Type B pancreatic cell (in vitro differentiated cells): ENCODE data around the gene STX16. TPM values are rescaled to one million over a fixed set of nuclear protein-coding genes. Genes with fewer than 3 reads are reported as not detected.
A peak's percentile ranks its signal among the peaks of the same experiment; 100 is the strongest.

Experiments
- DNase-seq: peaks from one replicate; pipeline ENCODE4 v3.0.0; 2021; ENCODE audit warnings: mixed read lengths; ENCODE audit not compliant: unreplicated experiment; ENCODE audit errors: extremely low spot score
- H3K27ac Mint-ChIP-seq: 2 replicates; pipeline ENCODE4 v1.8.0; 2021; ENCODE audit warnings: mild to moderate bottlenecking, mixed read lengths
- H3K27me3 Mint-ChIP-seq: 2 replicates; pipeline ENCODE4 v1.8.0; 2021; ENCODE audit warnings: mixed read lengths
- H3K36me3 Mint-ChIP-seq: 2 replicates; pipeline ENCODE4 v1.8.0; 2021; ENCODE audit warnings: mixed read lengths
- H3K4me1 Mint-ChIP-seq: one replicate; pipeline ENCODE4 v1.8.0; 2021; ENCODE audit warnings: mixed read lengths; ENCODE audit not compliant: unreplicated experiment
- H3K4me3 Mint-ChIP-seq: 2 replicates; pipeline ENCODE4 v1.8.0; 2021; ENCODE audit warnings: mild to moderate bottlenecking, mixed read lengths
- H3K9me3 Mint-ChIP-seq: 2 replicates; pipeline ENCODE4 v1.8.0; 2021; ENCODE audit warnings: mixed read lengths
- CTCF ChIP-seq: fragments of 200-600 bp; sonication (generic); conservative IDR thresholded peaks from 2 replicates; pipeline ENCODE4 v1.5.0; 2021; ENCODE audit warnings: antibody characterized with exemption, mild to moderate bottlenecking
- total RNA-seq: library from RNA; stranded (reverse); gene quantifications from 2 replicates; pipeline ENCODE4 v1.2.1, GENCODE V29; 2021; ENCODE audit warnings: low replicate concordance

The STX16 gene
- total RNA-seq, 1 donor from 2014 or later: 62.8 TPM

GRCh38 chr20:58701431-58702160 is 50.5 kb downstream of the STX16 start:
- no peak for DNase-seq
- Mint-ChIP-seq H3K27ac (no peak overlapping the region), H3K4me3 (no peak overlapping the region)

GRCh38 chr20:58702161-58702510 is 51.1 kb downstream of the STX16 start:
- no peak for DNase-seq
- Mint-ChIP-seq H3K4me3 (no peak overlapping the region), H3K27me3 (no peaks in the 10 kb centered on the region), H3K36me3 (peaks cover 38% of the 10 kb centered on the region), H3K4me1 (no peaks in the 10 kb centered on the region), H3K27ac (no peak overlapping the region), H3K9me3 (no peaks in the 10 kb centered on the region)
- TF ChIP-seq CTCF: no peak

More at GRCh38 chr20:58701431-58702160, 50.5 kb downstream of the STX16 start:
- peaks cover 38% of the 10 kb centered on the region for H3K36me3 Mint-ChIP-seq
- H3K27me3 Mint-ChIP-seq: no peaks in the 10 kb centered on the region
- H3K4me1 Mint-ChIP-seq: no peaks in the 10 kb centered on the region
- H3K9me3 Mint-ChIP-seq: no peaks in the 10 kb centered on the region
- no peak for TF ChIP-seq CTCF

- Mint-ChIP-seq H3K4me1 (no peaks in the 10 kb centered on the region), H3K36me3 (peaks cover 35% of the 10 kb centered on the region), H3K9me3 (no peaks in the 10 kb centered on the region), H3K27ac (no peak overlapping the region), H3K4me3 (no peak overlapping the region), H3K27me3 (no peaks in the 10 kb centered on the region)
- TF ChIP-seq CTCF: peak; percentile 54
- no peak for DNase-seq
Measured at GRCh38 chr20:58702859-58703648, 52.0 kb downstream of the STX16 start.

- H3K27me3 Mint-ChIP-seq: no peaks in the 10 kb centered on the region
- no peak for DNase-seq
- no peaks in the 10 kb centered on the region for H3K9me3 Mint-ChIP-seq
- H3K4me1 Mint-ChIP-seq: no peaks in the 10 kb centered on the region
- H3K27ac Mint-ChIP-seq: no peak overlapping the region
- no peak overlapping the region for H3K4me3 Mint-ChIP-seq
- H3K36me3 Mint-ChIP-seq: peaks cover 33% of the 10 kb centered on the region
- no peak for TF ChIP-seq CTCF
Measured at GRCh38 chr20:58703765-58704371, 52.8 kb downstream of the STX16 start.

- no peaks in the 10 kb centered on the region for H3K9me3 Mint-ChIP-seq
- no peaks in the 10 kb centered on the region for H3K4me1 Mint-ChIP-seq
- peaks cover 31% of the 10 kb centered on the region for H3K36me3 Mint-ChIP-seq
- no peak for DNase-seq
- TF ChIP-seq CTCF: no peak
- H3K27ac Mint-ChIP-seq: no peak overlapping the region
- no peak overlapping the region for H3K4me3 Mint-ChIP-seq
- no peaks in the 10 kb centered on the region for H3K27me3 Mint-ChIP-seq
Measured at GRCh38 chr20:58705208-58705926, 54.3 kb downstream of the STX16 start.
